Lung (tissue), 12 donors: ENCODE measurements around the gene HOMER2. TPM values are rescaled to one million over a fixed set of nuclear protein-coding genes. Genes with fewer than 3 reads are reported as not detected.

Experiments used
- ATAC-seq: fragments of 200-7000 bp; cut with Tn5 transposase; one replicate; pipeline ENCODE4 v1.9.1; 2020; ENCODE audit warnings: moderate number of reproducible peaks; ENCODE audit not compliant: insufficient read depth, low FRiP score
- DNase-seq, 3 donors: peaks; one replicate each; pipeline ENCODE4 v3.0.0-alpha.2; 2013 to 2017
- H3K27ac ChIP-seq, 2 donors: one replicate each; pipeline ENCODE4 v1.5.1; 2013; ENCODE audit warnings: mild to moderate bottlenecking in 2 of 2, moderate library complexity in 2 of 2, control low read depth in 1 of 2, inconsistent platforms in 1 of 2, low read depth in 1 of 2, low read length in 1 of 2
- H3K27me3 ChIP-seq, 3 donors: one replicate each; pipeline ENCODE4 v1.5.1; 2013; ENCODE audit warnings: low read length in 2 of 3; ENCODE audit not compliant: control insufficient read depth in 3 of 3, insufficient read depth in 3 of 3
- H3K36me3 ChIP-seq, 4 donors: one replicate each; pipeline ENCODE4 v1.5.1; 2013; ENCODE audit warnings: low read length in 4 of 4, mild to moderate bottlenecking in 1 of 4, moderate library complexity in 1 of 4; ENCODE audit not compliant: control insufficient read depth in 4 of 4, insufficient read depth in 4 of 4
- H3K4me1 ChIP-seq, 5 donors: one replicate each; pipeline ENCODE4 v1.5.1; 2013; ENCODE audit warnings: low read length in 5 of 5, mild to moderate bottlenecking in 2 of 5, moderate library complexity in 1 of 5; ENCODE audit not compliant: control insufficient read depth in 5 of 5, insufficient read depth in 5 of 5
- H3K4me3 ChIP-seq: one replicate; pipeline ENCODE4 v1.5.1; 2013; ENCODE audit warnings: mild to moderate bottlenecking, control low read depth, moderate library complexity
- H3K9ac ChIP-seq, 2 donors: one replicate each; pipeline ENCODE4 v1.5.1; 2013; ENCODE audit warnings: low read length in 2 of 2, control low read depth in 1 of 2; ENCODE audit not compliant: insufficient read depth in 1 of 2
- H3K9me3 ChIP-seq, 4 donors: one replicate each; pipeline ENCODE4 v1.5.1; 2013; ENCODE audit warnings: low read length in 3 of 4, mild to moderate bottlenecking in 1 of 4, moderate library complexity in 1 of 4; ENCODE audit not compliant: control insufficient read depth in 4 of 4, insufficient read depth in 3 of 4
- WGBS, 2 donors: extraction: QIAGEN DNeasy Blood & Tissue Kit; methylation state at CpG; one replicate each; pipeline ENCODE4 v1.1.7; 2013; 5-methylcytosine and 5-hydroxymethylcytosine counted together
- polyA plus RNA-seq, 2 donors: library from polyadenylated mRNA; stranded (reverse); fragments of 200-250 nt; gene quantifications; one replicate each; pipeline ENCODE4 v1.2.1, GENCODE V29; 2013
- total RNA-seq, 2 donors: library from RNA; depleted of rRNA in 1 of 2; stranded (reverse); fragments of >200 nt in 1 of 2; gene quantifications; one replicate each; pipeline ENCODE4 v1.2.1, GENCODE V29; 2014 to 2021
- TF ChIP-seq, protein P1 (sequence below): IDR thresholded peaks from 2 replicates; pipeline ENCODE4 v1.5.1; 2012; ENCODE audit warnings: mild to moderate bottlenecking; ENCODE audit errors: control extremely low read depth, extremely low read depth
- donor health status: control.
- donor health status: control.
- donor health status: Bipolar disorder and iron deficiency.
- donor health status: healthy.
- donor health status: DM: yes; HTN: yes; CAD: no.

HOMER2 gene
- total and polyA plus RNA-seq, 4 donors = 7.5 to 18.1 (median 11.6) TPM

DNA sequence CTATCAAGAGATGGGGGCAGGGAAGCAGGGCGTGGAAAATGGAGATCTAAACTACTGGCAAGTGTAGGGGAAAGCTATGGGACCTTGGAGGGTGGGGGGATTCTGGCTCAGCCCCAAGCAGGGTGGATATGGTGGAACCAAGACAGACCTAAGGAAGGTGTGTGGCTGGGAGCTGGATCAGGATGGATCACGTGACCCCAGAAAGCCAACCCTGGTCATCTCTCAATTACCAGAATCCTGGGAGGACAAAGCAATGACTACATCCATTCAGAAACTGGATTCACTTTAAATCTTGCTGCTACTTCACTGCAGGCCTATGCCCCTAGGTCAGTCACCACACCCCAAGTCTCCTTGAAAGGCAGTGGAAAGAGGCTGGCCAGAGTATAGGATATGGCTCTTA, 74.7 kb downstream of the HOMER2 start:
- no peak for ATAC-seq
- no peaks in the 10 kb centered on the region for H3K9me3 ChIP-seq
- TF ChIP-seq, protein P1, sequence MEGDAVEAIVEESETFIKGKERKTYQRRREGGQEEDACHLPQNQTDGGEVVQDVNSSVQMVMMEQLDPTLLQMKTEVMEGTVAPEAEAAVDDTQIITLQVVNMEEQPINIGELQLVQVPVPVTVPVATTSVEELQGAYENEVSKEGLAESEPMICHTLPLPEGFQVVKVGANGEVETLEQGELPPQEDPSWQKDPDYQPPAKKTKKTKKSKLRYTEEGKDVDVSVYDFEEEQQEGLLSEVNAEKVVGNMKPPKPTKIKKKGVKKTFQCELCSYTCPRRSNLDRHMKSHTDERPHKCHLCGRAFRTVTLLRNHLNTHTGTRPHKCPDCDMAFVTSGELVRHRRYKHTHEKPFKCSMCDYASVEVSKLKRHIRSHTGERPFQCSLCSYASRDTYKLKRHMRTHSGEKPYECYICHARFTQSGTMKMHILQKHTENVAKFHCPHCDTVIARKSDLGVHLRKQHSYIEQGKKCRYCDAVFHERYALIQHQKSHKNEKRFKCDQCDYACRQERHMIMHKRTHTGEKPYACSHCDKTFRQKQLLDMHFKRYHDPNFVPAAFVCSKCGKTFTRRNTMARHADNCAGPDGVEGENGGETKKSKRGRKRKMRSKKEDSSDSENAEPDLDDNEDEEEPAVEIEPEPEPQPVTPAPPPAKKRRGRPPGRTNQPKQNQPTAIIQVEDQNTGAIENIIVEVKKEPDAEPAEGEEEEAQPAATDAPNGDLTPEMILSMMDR = no peak
- no peak overlapping the region for H3K4me3 ChIP-seq
- WGBS, 2 donors = 95 to 96% methylated on average over 2 of the region's 2 CpGs
- peaks cover 0 to 2% (median 0%) of the 10 kb centered on the region in 5 donors for H3K4me1 ChIP-seq
- no peak for DNase-seq
- no peak overlapping the region for H3K27ac ChIP-seq
- H3K27me3 ChIP-seq = no peaks in the 10 kb centered on the region
- no peaks in the 10 kb centered on the region for H3K36me3 ChIP-seq
- H3K9ac ChIP-seq = no peak overlapping the region

DNA sequence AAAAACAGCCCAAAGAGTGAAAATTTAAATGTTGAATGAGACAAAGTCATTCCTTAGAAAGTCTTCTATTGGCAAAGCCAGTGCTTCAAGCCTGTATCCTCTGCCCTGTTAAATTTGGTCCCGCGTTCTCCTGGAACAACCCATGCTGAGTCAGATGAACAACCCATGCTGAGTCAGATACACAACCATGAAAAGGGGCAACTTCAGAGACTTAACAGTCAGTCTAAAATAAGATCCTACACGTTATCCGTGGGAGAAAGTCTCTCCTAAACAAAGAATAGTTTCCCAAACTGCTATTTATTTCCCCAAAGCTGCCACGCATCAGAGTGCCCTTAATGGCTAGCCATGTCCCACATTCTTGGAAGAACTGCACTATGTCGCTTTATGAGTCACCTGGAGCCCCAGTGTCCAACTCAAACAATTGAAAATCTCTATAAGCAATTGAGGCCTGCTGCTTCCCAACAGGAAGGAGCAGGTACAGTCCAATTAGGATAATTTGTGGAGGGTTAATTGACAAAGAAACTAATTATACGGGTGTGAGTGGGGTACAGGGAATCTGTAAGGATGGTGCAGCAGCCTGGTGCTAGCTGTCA, 77.0 kb downstream of the HOMER2 start:
- Histone ChIP-seq H3K27me3 (no peaks in the 10 kb centered on the region), H3K4me1 (peaks cover 0 to 3% (median 0%) of the 10 kb centered on the region in 5 donors), H3K9ac (no peak overlapping the region), H3K9me3 (no peaks in the 10 kb centered on the region), H3K4me3 (no peak overlapping the region), H3K27ac (no peak overlapping the region), H3K36me3 (no peaks in the 10 kb centered on the region)
- ATAC-seq (no peak), DNase-seq (no peak)
- 91 to 96% methylated on average over 7 of the region's 7 CpGs for WGBS, 2 donors
- TF ChIP-seq, protein P1 = no peak

DNA sequence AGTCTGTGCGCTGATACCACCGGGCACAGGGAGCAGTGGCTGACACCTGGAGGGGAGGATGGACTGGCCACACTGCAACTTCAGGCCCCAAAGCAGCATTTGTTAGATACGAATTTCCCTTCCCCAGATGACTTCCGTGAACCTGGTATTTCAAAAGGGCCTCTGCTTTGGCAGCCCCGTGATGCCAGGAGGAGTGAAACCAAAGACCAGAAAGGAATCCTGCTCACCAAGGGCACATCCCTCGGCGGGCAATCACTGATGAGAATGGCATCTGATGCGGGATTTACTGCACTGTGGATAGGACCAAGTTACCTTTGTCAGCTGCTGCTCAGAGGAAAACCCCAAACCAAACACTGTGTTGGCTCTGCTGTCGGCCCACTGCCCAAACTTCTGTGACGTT, 77.6 kb downstream of the HOMER2 start:
- TF ChIP-seq, protein P1 = no peak
- H3K9me3 ChIP-seq = no peaks in the 10 kb centered on the region
- H3K4me3 ChIP-seq = no peak overlapping the region
- H3K9ac ChIP-seq = no peak overlapping the region
- H3K4me1 ChIP-seq = peaks cover 0 to 3% (median 0%) of the 10 kb centered on the region in 5 donors
- no peaks in the 10 kb centered on the region for H3K27me3 ChIP-seq
- H3K27ac ChIP-seq = no peak overlapping the region
- DNase-seq = no peak
- no peak for ATAC-seq
- H3K36me3 ChIP-seq = no peaks in the 10 kb centered on the region
- 83 to 87% methylated on average over 10 of the region's 10 CpGs for WGBS, 2 donors

DNA sequence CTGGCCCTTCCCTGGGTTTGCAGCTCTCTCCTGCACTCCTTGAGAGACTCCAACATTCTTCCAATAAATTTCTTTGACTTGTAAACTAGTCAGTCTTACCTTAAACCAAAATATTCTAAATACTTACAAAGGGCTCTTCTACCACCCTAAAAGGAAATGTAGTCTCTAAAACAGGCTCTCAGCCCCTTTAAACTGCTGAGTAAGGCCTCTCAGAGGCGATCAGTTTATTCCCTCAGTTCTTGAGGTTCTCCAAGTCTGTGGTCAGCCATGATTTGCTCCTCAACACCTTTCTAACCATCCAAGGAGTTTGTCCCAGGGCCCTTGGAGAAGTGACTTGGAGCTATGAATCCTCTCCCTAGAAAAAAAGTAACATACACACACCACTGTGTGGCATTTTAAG, 78.3 kb downstream of the HOMER2 start:
- no peak for ATAC-seq
- H3K4me1 ChIP-seq = peaks cover 0 to 3% (median 0%) of the 10 kb centered on the region in 5 donors
- DNase-seq = no peak
- no peaks in the 10 kb centered on the region for H3K27me3 ChIP-seq
- H3K4me3 ChIP-seq = no peak overlapping the region
- H3K9ac ChIP-seq = no peak overlapping the region
- H3K36me3 ChIP-seq = no peaks in the 10 kb centered on the region
- H3K27ac ChIP-seq = no peak overlapping the region
- TF ChIP-seq, protein P1 = no peak
- 70% methylated on average over 1 of the region's 1 CpG for WGBS, 2 donors
- no peaks in the 10 kb centered on the region for H3K9me3 ChIP-seq
